B cell (primary cell): Measurements from ENCODE around the gene TBC1D3G. TPM values are rescaled to one million over a fixed set of nuclear protein-coding genes. Genes with fewer than 3 reads are reported as not detected.
"Not testable (repeated sequence)": the region's sequence is repeated elsewhere in the genome, so short reads cannot be mapped to it uniquely, and the experiment has no call there.

ENCODE experiments used
- ATAC-seq: fragments of 200-7000 bp; cut with Tn5 transposase; one replicate; pipeline ENCODE4 v1.10.0; 2021; ENCODE audit warnings: low read depth, mild to moderate bottlenecking, moderate number of reproducible peaks, moderate library complexity
- CTCF ChIA-PET: fragments of 350-600 bp; sonication (Branson Sonifier 250); formaldehyde crosslinking; loops from one replicate; lab custom pipeline; 2021; ENCODE audit warnings: antibody characterized with exemption, inconsistent platforms; lab: Charles Lee
- POLR2A ChIA-PET: fragments of 350-600 bp; sonication (Branson Sonifier 250); formaldehyde crosslinking; loops from one replicate; lab custom pipeline; 2021; ENCODE audit warnings: antibody characterized with exemption; lab: Charles Lee
- DNase-seq: peaks from one replicate; pipeline ENCODE4 v3.0.0; 2013
- H2AFZ ChIP-seq: 2 replicates; pipeline ENCODE4 v1.6.1; 2012; ENCODE audit warnings: mild to moderate bottlenecking, low read depth, low read length; ENCODE audit not compliant: insufficient read depth, poor library complexity, severe bottlenecking
- H3K27ac ChIP-seq, 2 donors: 1 replicate in 1 of 2; 2 replicates in 1 of 2; pipeline ENCODE4 v1.5.1; 2012 to 2013; ENCODE audit warnings: low read length in 2 of 2, mild to moderate bottlenecking in 2 of 2, moderate library complexity in 1 of 2
- H3K27me3 ChIP-seq, 4 experiments: fragments of 200-600 bp in 1 of 4; sonication (generic) in 1 of 4; replicated peaks in 1 of 4; 1 replicate in 2 of 4; 2 replicates in 2 of 4; pipeline versions ENCODE4 v1.6.1 to v1.7.0; 2013 to 2016; ENCODE audit warnings: low read length in 3 of 4, mild to moderate bottlenecking in 2 of 4, mixed read lengths in 1 of 4, moderate library complexity in 1 of 4; ENCODE audit not compliant: insufficient read depth in 4 of 4, control insufficient read depth in 3 of 4; ENCODE audit errors: control extremely low read depth in 1 of 4
- H3K36me3 ChIP-seq, 2 experiments: replicated peaks in 1 of 2; 1 replicate in 1 of 2; 2 replicates in 1 of 2; pipeline versions ENCODE4 v1.6.1 to v1.7.1; 2013; ENCODE audit warnings: low read length in 1 of 2; ENCODE audit not compliant: insufficient read depth in 2 of 2, control insufficient read depth in 1 of 2; ENCODE audit errors: control extremely low read depth in 1 of 2, extremely low read depth in 1 of 2
- H3K4me1 ChIP-seq, 2 donors: fragments of 200-600 bp in 1 of 2; sonication (generic) in 1 of 2; 1 replicate in 1 of 2; 2 replicates in 1 of 2; pipeline versions ENCODE4 v1.5.1 to v1.6.1; 2013 to 2017; ENCODE audit warnings: low read length in 2 of 2; ENCODE audit not compliant: control insufficient read depth in 2 of 2, insufficient read depth in 2 of 2
- H3K4me2 ChIP-seq: replicated peaks from 2 replicates; pipeline ENCODE3; 2012; ENCODE audit warnings: mild to moderate bottlenecking, low read depth, low read length; ENCODE audit not compliant: poor library complexity, severe bottlenecking
- H3K4me3 ChIP-seq, 5 experiments: fragments of 200-600 bp in 1 of 5; sonication (generic) in 1 of 5; 1 replicate in 3 of 5; 2 replicates in 2 of 5; pipeline versions ENCODE4 v1.5.1 to v1.7.0; 2011 to 2016; ENCODE audit warnings: low read length in 4 of 5, mild to moderate bottlenecking in 4 of 5, low read depth in 2 of 5, control low read depth in 1 of 5, moderate library complexity in 1 of 5; ENCODE audit not compliant: insufficient read depth in 1 of 5; ENCODE audit errors: control extremely low read depth in 1 of 5, extremely low read depth in 1 of 5
- H3K79me2 ChIP-seq: fragments of 200-600 bp; sonication (generic); one replicate; pipeline ENCODE4 v1.6.0; 2016; ENCODE audit warnings: low read length; ENCODE audit not compliant: control insufficient read depth, insufficient read depth
- H3K9ac ChIP-seq: fragments of 200-600 bp; sonication (generic); 2 replicates; pipeline ENCODE4 v1.6.1; 2017; ENCODE audit warnings: mild to moderate bottlenecking, low read length, moderate library complexity
- H3K9me3 ChIP-seq, 3 donors: one replicate each; pipeline versions ENCODE4 v1.6.1 to v1.7.1; 2013; ENCODE audit warnings: low read length in 2 of 3; ENCODE audit not compliant: control insufficient read depth in 2 of 3, insufficient read depth in 1 of 3; ENCODE audit errors: control extremely low read depth in 1 of 3
- H4K20me1 ChIP-seq: 2 replicates; pipeline ENCODE4 v1.6.0; 2012; ENCODE audit warnings: mild to moderate bottlenecking, low read length; ENCODE audit not compliant: insufficient read depth, control insufficient read depth, poor library complexity, severe bottlenecking
- H3K27ac Mint-ChIP-seq: one replicate; pipeline ENCODE4 v1.8.0; 2021; ENCODE audit warnings: mixed read lengths
- H3K27me3 Mint-ChIP-seq: one replicate; pipeline ENCODE4 v1.8.0; 2021; ENCODE audit warnings: mixed read lengths
- H3K4me1 Mint-ChIP-seq: one replicate; pipeline ENCODE4 v1.8.0; 2021; ENCODE audit warnings: mixed read lengths
- H3K4me3 Mint-ChIP-seq: one replicate; pipeline ENCODE4 v1.8.0; 2021; ENCODE audit warnings: mixed read lengths
- H3K9me3 Mint-ChIP-seq: one replicate; pipeline ENCODE4 v1.8.0; 2022; ENCODE audit warnings: mixed read lengths; ENCODE audit not compliant: insufficient read depth
- WGBS: methylation state at CpG from one replicate; pipeline ENCODE4 v1.1.5; 2013; ENCODE audit warnings: missing lambda C conversion rate; ENCODE audit not compliant: insufficient coverage; 5-methylcytosine and 5-hydroxymethylcytosine counted together
- intact Hi-C: fragments of 100-400 bp; cut with micrococcal nuclease; formaldehyde crosslinking; loops from one replicate; pipeline ENCODE4 v1.10.0; 2022
- polyA plus RNA-seq: library from polyadenylated mRNA; depleted of rRNA; stranded (reverse); fragments of >200 nt; gene quantifications from 2 replicates; pipeline ENCODE4 v1.2.3, GENCODE V29; 2012
- total RNA-seq, 2 donors: library from RNA; stranded (reverse); fragments of 120-200 nt in 1 of 2; gene quantifications; 1 replicate in 1 of 2; 2 replicates in 1 of 2; pipeline versions ENCODE4 v1.2.3 to v1.2.4, GENCODE V29; 2013 to 2022

Gene TBC1D3G
- total and polyA plus RNA-seq, 2 donors (not counting 1 experiment from before 2014, with no cell fraction given) = not detected

GRCh38 chr17:36295161-36295560 lies 28.5 kb upstream of the TBC1D3G start:
- H3K27me3 ChIP-seq = not testable (repeated sequence)

GRCh38 chr17:36315736-36316135 lies 7.9 kb upstream of the TBC1D3G start:
- H3K27ac ChIP-seq, H3K27me3 ChIP-seq, H3K27ac Mint-ChIP-seq, H2AFZ ChIP-seq, H3K4me2 ChIP-seq, ATAC-seq, H4K20me1 ChIP-seq, H3K9me3 Mint-ChIP-seq, H3K9ac ChIP-seq, intact Hi-C loops, H3K4me1 Mint-ChIP-seq, POLR2A ChIA-PET, DNase-seq, H3K27me3 Mint-ChIP-seq, CTCF ChIA-PET, H3K79me2 ChIP-seq, H3K9me3 ChIP-seq, H3K4me3 Mint-ChIP-seq, H3K4me3 ChIP-seq, H3K4me1 ChIP-seq, H3K36me3 ChIP-seq: not testable (repeated sequence)
- no CpG with 5 or more reads among the region's 2 CpGs for WGBS

More at GRCh38 chr17:36295161-36295560, 28.5 kb upstream of the TBC1D3G start:
- CTCF ChIA-PET, H3K4me3 Mint-ChIP-seq, H3K9ac ChIP-seq, H3K27ac ChIP-seq, H3K4me3 ChIP-seq, H3K79me2 ChIP-seq, H4K20me1 ChIP-seq, H3K9me3 ChIP-seq, H3K27me3 Mint-ChIP-seq, H3K4me1 ChIP-seq, H3K4me1 Mint-ChIP-seq, POLR2A ChIA-PET, H3K4me2 ChIP-seq, ATAC-seq, H3K27ac Mint-ChIP-seq, H3K36me3 ChIP-seq, DNase-seq, H2AFZ ChIP-seq, H3K9me3 Mint-ChIP-seq, intact Hi-C loops: not testable (repeated sequence)
- no CpG with 5 or more reads among the region's 1 CpG for WGBS

GRCh38 chr17:36362496-36362895 lies 38.8 kb downstream of the TBC1D3G start:
- H3K4me1 Mint-ChIP-seq, H2AFZ ChIP-seq, CTCF ChIA-PET, H3K9me3 Mint-ChIP-seq, H3K27ac Mint-ChIP-seq, H4K20me1 ChIP-seq, H3K36me3 ChIP-seq, H3K27me3 Mint-ChIP-seq, H3K9ac ChIP-seq, POLR2A ChIA-PET, intact Hi-C loops, ATAC-seq, H3K4me3 Mint-ChIP-seq, DNase-seq, H3K4me3 ChIP-seq, H3K79me2 ChIP-seq, H3K27ac ChIP-seq, H3K4me1 ChIP-seq, H3K4me2 ChIP-seq, H3K9me3 ChIP-seq, H3K27me3 ChIP-seq: not testable (repeated sequence)
- no CpG with 5 or more reads among the region's 6 CpGs for WGBS

GRCh38 chr17:36375938-36376337 lies 52.3 kb downstream of the TBC1D3G start:
- POLR2A ChIA-PET, H3K9ac ChIP-seq, H3K4me3 Mint-ChIP-seq, ATAC-seq, H3K27me3 ChIP-seq, H4K20me1 ChIP-seq, H3K4me1 Mint-ChIP-seq, H3K4me1 ChIP-seq, CTCF ChIA-PET, H3K4me3 ChIP-seq, H3K27ac ChIP-seq, H3K9me3 Mint-ChIP-seq, H3K9me3 ChIP-seq, H3K4me2 ChIP-seq, H3K79me2 ChIP-seq, H2AFZ ChIP-seq, intact Hi-C loops, DNase-seq, H3K27me3 Mint-ChIP-seq, H3K36me3 ChIP-seq, H3K27ac Mint-ChIP-seq: not testable (repeated sequence)
- no CpG with 5 or more reads among the region's 7 CpGs for WGBS
